HG03442 (cell line): ENCODE measurements around the gene PLEKHD1.
A peak's percentile ranks its signal among the peaks of the same experiment; 100 is the strongest.
"Not testable (repeated sequence)": the region's sequence is repeated elsewhere in the genome, so short reads cannot be mapped to it uniquely, and the experiment has no call there.

Source experiments
- ATAC-seq: cut with Tn5 transposase; IDR thresholded peaks from one replicate; pipeline ENCODE4 v1.9.1; 2021; ENCODE audit warnings: mild to moderate bottlenecking, moderate library complexity; ENCODE audit not compliant: unreplicated experiment

Gene PLEKHD1

GRCh38 chr14:69481815-69482568 lies 2.5 kb upstream of the PLEKHD1 start:
- peak; percentile 88 for ATAC-seq

- no peak for ATAC-seq
These were observed 624 bp upstream of the PLEKHD1 start for GRCh38 chr14:69483765-69484443.

GRCh38 chr14:69485315-69485660 lies 760 bp downstream of the PLEKHD1 start:
- ATAC-seq, result no peak

GRCh38 chr14:69485701-69486100 lies 1.2 kb downstream of the PLEKHD1 start:
- no peak for ATAC-seq

- no peak for ATAC-seq
These were observed 2.7 kb downstream of the PLEKHD1 start for GRCh38 chr14:69487226-69487625.

- no peak for ATAC-seq
These were observed 3.2 kb downstream of the PLEKHD1 start for GRCh38 chr14:69487771-69488170.

- ATAC-seq, result no peak
These were observed 5.0 kb downstream of the PLEKHD1 start for GRCh38 chr14:69489495-69489894.

- ATAC-seq, result no peak
These were observed 5.8 kb downstream of the PLEKHD1 start for GRCh38 chr14:69490219-69490918.

GRCh38 chr14:69491193-69491592 lies 6.7 kb downstream of the PLEKHD1 start:
- ATAC-seq, result no peak

GRCh38 chr14:69493038-69493437 lies 8.5 kb downstream of the PLEKHD1 start:
- no peak for ATAC-seq

- ATAC-seq, result no peak
These were observed 9.3 kb downstream of the PLEKHD1 start for GRCh38 chr14:69493791-69494190.

- no peak for ATAC-seq
These were observed 10.9 kb downstream of the PLEKHD1 start for GRCh38 chr14:69495341-69495921.

- not testable (repeated sequence) for ATAC-seq
These were observed 13.3 kb downstream of the PLEKHD1 start for GRCh38 chr14:69497866-69498265.

- ATAC-seq, result not testable (repeated sequence)
These were observed 13.8 kb downstream of the PLEKHD1 start for GRCh38 chr14:69498286-69498685.

GRCh38 chr14:69499436-69499835 lies 14.9 kb downstream of the PLEKHD1 start:
- ATAC-seq, result no peak

GRCh38 chr14:69500096-69500495 lies 15.6 kb downstream of the PLEKHD1 start:
- no peak for ATAC-seq

- ATAC-seq, result no peak
These were observed 16.2 kb downstream of the PLEKHD1 start for GRCh38 chr14:69500736-69501135.

GRCh38 chr14:69501423-69501838 lies 16.9 kb downstream of the PLEKHD1 start:
- ATAC-seq, result no peak

- ATAC-seq, result no peak
These were observed 20.2 kb downstream of the PLEKHD1 start for GRCh38 chr14:69504775-69505174.

GRCh38 chr14:69505338-69506240 lies 21.1 kb downstream of the PLEKHD1 start:
- no peak for ATAC-seq

GRCh38 chr14:69506241-69506595 lies 21.7 kb downstream of the PLEKHD1 start:
- ATAC-seq, result no peak
